Fibroblast of pulmonary artery (primary cell): ENCODE results near the gene CDK10.
"Not testable (repeated sequence)": the region's sequence is repeated elsewhere in the genome, so short reads cannot be mapped to it uniquely, and the experiment has no call there.

Source experiments
- DNase-seq: peaks from one replicate; pipeline ENCODE4 v3.0.0-alpha.2; 2010; ENCODE audit warnings: low read depth
- H3K4me3 ChIP-seq: replicated peaks from 2 replicates; pipeline ENCODE4 v1.5.1; 2011; ENCODE audit warnings: low read depth, mild to moderate bottlenecking, control low read depth, low read length, moderate library complexity
- TF ChIP-seq, protein P1 (sequence below): IDR thresholded peaks from 2 replicates; pipeline ENCODE4 v1.5.1; 2011; ENCODE audit warnings: mild to moderate bottlenecking, control low read depth, low read length, inconsistent platforms; ENCODE audit errors: missing control alignments

CDK10 gene

GRCh38 chr16:89696670-89697128, 10.2 kb downstream of the CDK10 start:
- TF ChIP-seq, protein P1, sequence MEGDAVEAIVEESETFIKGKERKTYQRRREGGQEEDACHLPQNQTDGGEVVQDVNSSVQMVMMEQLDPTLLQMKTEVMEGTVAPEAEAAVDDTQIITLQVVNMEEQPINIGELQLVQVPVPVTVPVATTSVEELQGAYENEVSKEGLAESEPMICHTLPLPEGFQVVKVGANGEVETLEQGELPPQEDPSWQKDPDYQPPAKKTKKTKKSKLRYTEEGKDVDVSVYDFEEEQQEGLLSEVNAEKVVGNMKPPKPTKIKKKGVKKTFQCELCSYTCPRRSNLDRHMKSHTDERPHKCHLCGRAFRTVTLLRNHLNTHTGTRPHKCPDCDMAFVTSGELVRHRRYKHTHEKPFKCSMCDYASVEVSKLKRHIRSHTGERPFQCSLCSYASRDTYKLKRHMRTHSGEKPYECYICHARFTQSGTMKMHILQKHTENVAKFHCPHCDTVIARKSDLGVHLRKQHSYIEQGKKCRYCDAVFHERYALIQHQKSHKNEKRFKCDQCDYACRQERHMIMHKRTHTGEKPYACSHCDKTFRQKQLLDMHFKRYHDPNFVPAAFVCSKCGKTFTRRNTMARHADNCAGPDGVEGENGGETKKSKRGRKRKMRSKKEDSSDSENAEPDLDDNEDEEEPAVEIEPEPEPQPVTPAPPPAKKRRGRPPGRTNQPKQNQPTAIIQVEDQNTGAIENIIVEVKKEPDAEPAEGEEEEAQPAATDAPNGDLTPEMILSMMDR = no peak
- DNase-seq = no peak
- no peak overlapping the region for H3K4me3 ChIP-seq

DNA sequence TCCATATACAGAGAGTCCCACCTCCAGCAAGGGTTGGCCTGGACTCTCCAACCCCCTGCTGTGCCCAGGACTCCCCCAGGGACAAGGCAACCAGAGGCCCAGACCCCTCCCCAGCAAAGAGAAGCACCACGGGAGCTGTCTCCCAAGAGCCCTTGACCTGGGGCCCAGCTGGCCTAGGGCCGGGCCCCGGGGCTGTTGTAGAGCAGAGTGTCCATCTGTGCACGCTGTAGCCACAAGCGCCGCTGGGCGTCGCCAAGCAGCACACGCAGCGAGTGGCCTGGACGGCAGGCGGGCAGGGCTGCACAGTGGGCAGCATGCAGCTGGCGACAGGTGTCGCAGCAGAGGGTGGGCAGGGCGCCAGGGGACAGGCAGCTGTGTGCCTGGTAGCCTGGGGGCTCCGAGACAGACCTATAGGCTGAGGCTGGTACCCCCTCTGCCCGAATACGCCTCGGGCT, 10.7 kb downstream of the CDK10 start:
- H3K4me3 ChIP-seq = no peak overlapping the region
- TF ChIP-seq, protein P1 = no peak
- DNase-seq = no peak

- TF ChIP-seq, protein P1 = no peak
- no peak overlapping the region for H3K4me3 ChIP-seq
- DNase-seq = no peak
These were observed 11.3 kb downstream of the CDK10 start for GRCh38 chr16:89697616-89698331.

DNA sequence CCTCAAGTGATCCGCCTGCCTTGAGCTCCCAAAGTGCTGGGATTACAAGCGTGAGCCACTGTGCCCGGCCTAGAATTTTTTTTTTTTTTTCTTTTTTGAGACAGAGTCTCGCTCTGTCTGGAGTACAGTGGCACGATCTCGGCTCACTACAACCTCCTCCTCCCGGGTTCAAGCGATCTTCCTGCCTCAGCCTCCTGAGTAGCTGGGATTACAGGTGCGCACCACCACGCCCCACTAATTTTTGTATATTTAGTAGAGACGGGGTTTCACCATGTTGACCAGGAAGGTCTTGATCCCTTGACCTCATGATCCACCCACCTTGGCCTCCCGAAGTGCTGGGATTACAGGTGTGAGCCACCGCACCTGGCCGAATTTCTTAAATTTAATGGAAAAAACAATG, 12.2 kb downstream of the CDK10 start:
- DNase-seq, H3K4me3 ChIP-seq: not testable (repeated sequence)

GRCh38 chr16:89699629-89700099, 13.2 kb downstream of the CDK10 start:
- DNase-seq = not testable (repeated sequence)
- H3K4me3 ChIP-seq = peak overlapping the region; percentile 22

GRCh38 chr16:89700100-89700648, 13.7 kb downstream of the CDK10 start:
- TF ChIP-seq, protein P1 = peak; percentile 49
- peak; percentile 98 for DNase-seq
- H3K4me3 ChIP-seq = peak overlapping the region; percentile 74

DNA sequence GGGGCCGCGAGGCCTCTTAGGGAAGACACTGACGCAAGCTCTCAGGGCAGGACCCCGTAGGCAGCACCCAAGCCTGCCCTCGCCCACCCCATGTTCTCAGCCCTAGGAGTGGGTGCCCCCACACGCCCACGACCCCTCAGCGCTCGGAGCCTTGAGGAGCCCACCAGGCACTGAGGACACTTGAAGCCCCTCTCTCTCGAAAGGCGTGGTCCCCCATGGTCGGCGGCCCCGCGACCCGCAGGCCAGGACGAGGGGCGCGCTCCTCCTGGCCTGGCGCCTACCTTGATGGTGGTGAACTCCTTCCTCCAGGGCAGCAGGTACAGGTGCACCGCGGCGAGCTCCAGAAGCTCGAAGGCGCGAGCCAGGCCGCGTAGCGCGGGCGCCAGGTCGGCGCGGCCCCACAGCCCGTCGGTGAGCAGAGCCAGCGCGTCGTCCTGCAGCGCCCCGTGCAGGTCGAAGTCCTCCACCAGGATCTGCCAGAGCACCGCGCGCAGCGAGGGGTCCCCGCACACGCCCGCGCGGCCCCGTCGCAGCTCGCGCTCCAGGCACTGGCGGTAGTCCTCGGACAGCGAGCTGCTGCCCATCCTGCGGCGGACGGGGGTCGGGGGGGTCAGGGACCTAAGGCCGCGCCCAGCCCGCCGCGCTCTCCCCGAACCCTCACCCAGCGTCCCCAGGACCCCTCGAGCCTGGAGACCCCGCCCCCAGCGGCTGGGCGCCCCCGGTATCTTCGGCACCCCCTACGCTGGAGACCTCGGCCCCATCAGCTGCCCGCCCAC, 14.3 kb downstream of the CDK10 start:
- TF ChIP-seq, protein P1 = no peak
- peak overlapping the region; percentile 74 for H3K4me3 ChIP-seq
- peak; percentile 32 for DNase-seq
